ENCODE measurements around the gene MACC1. TPM values are rescaled to one million over a fixed set of nuclear protein-coding genes. Genes with fewer than 3 reads are reported as not detected.

The MACC1 gene
- total and polyA plus RNA-seq, 10 of the 15 experiments (the other 5 are each of a cell fraction or from before 2014, with no cell fraction given): 6.0 to 61.1 (median 12.7) TPM

DNA sequence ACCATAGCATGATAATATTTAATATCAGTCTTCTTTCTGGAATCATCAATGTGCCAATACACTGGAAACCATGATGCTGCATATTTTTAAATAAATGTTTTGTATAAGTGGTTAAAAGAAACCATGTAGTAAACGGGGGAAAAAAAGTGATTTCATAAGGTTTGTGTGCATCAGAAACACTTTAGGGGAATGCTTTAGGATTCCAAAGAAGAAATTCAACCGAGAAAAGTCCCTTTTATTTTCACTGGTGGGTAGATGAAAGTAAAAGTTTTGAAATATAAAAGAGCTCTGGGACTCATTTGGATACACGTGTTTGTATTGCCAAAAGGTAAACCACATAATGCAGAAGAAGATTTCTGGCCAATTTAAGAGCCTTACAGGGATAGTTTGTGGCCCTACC lies 11.9 kb upstream of the MACC1 start:
- no peak overlapping the region for H3K9ac ChIP-seq (ENCODE audit: control insufficient read depth, insufficient read depth, low read length)
- no peak overlapping the region for H3K27ac ChIP-seq (ENCODE audit: control insufficient read depth, insufficient read depth)
- no peak overlapping the region for H3K4me3 ChIP-seq
- BruUV-seq (replicated peaks): no TSS peak
- WGBS (ENCODE audit: insufficient coverage, insufficient replicate concordance, low lambda C conversion rate, missing lambda C conversion rate): 87% methylated on average over 3 of the region's 3 CpGs
- no peaks in the 10 kb centered on the region; the same call in 2 of the 3 replicates for H3K9me3 ChIP-seq (replicated peaks; ENCODE audit: control insufficient read depth, insufficient read depth, low read length)
- H3K36me3 ChIP-seq (ENCODE audit: control insufficient read depth in 2 of 2, insufficient read depth in 2 of 2, low read length in 1 of 2): no peaks in the 10 kb centered on the region
- SMC1A ChIA-PET (ENCODE audit: uncharacterized antibody, unreplicated experiment): interaction anchor here (16.4 kb wide), 1 partner anchor 10 kb away, joined by 474 read pairs; the partner anchor contains the start of gene MACC1
- no peaks in the 10 kb centered on the region for H3K79me2 ChIP-seq (ENCODE audit: control insufficient read depth, insufficient read depth, low read length)
- no peak overlapping the region for H2AFZ ChIP-seq (ENCODE audit: control insufficient read depth, low read depth, low read length)
- ATAC-seq (no peak), FAIRE-seq (no peak), DNase-seq (ENCODE audit: low read depth, low spot score) (no peak)
- CTCF ChIA-PET: no interaction called here
- RAD21 ChIA-PET (ENCODE audit: unreplicated experiment): interaction anchor here (0.9 kb wide), 1 partner anchor 9 kb away, joined by 3 read pairs; no protein-coding TSS in a partner anchor
- H4K20me1 ChIP-seq (ENCODE audit: control insufficient read depth, insufficient read depth): no peaks in the 10 kb centered on the region
- no peaks in the 10 kb centered on the region for H3K27me3 ChIP-seq (replicated peaks in 1 of 2; ENCODE audit: control insufficient read depth in 2 of 2, insufficient read depth in 2 of 2, low read length in 1 of 2)
- intact Hi-C loops (cut with micrococcal nuclease; ENCODE audit: unreplicated experiment): no loop called here
- no peak overlapping the region for H3K4me2 ChIP-seq (ENCODE audit: control insufficient read depth, insufficient read depth)
- H3K4me1 ChIP-seq (ENCODE audit: control insufficient read depth, insufficient read depth, low read length): peaks cover 9% of the 10 kb centered on the region
- in situ Hi-C loops (cut with MboI): loop anchor here (25.0 kb wide), 2 partner anchors 1133 to 1708 kb away; partner anchors contain the start of gene CDCA7L
- POLR2A ChIA-PET: no interaction called here
- TF ChIP-seq BRCA1 (IDR thresholded peaks at IDR 0.05; ENCODE audit: low read depth, low read length): no peak
- no peak for TF ChIP-seq ATF7 (IDR thresholded peaks at IDR 0.05; ENCODE audit: low read depth)
- no peak for TF ChIP-seq KDM1A (IDR thresholded peaks at IDR 0.05; ENCODE audit: borderline replicate concordance)
- TF ChIP-seq, protein P1, sequence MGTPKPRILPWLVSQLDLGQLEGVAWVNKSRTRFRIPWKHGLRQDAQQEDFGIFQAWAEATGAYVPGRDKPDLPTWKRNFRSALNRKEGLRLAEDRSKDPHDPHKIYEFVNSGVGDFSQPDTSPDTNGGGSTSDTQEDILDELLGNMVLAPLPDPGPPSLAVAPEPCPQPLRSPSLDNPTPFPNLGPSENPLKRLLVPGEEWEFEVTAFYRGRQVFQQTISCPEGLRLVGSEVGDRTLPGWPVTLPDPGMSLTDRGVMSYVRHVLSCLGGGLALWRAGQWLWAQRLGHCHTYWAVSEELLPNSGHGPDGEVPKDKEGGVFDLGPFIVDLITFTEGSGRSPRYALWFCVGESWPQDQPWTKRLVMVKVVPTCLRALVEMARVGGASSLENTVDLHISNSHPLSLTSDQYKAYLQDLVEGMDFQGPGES (IDR thresholded peaks at IDR 0.05): no peak
- TF ChIP-seq, protein P2, sequence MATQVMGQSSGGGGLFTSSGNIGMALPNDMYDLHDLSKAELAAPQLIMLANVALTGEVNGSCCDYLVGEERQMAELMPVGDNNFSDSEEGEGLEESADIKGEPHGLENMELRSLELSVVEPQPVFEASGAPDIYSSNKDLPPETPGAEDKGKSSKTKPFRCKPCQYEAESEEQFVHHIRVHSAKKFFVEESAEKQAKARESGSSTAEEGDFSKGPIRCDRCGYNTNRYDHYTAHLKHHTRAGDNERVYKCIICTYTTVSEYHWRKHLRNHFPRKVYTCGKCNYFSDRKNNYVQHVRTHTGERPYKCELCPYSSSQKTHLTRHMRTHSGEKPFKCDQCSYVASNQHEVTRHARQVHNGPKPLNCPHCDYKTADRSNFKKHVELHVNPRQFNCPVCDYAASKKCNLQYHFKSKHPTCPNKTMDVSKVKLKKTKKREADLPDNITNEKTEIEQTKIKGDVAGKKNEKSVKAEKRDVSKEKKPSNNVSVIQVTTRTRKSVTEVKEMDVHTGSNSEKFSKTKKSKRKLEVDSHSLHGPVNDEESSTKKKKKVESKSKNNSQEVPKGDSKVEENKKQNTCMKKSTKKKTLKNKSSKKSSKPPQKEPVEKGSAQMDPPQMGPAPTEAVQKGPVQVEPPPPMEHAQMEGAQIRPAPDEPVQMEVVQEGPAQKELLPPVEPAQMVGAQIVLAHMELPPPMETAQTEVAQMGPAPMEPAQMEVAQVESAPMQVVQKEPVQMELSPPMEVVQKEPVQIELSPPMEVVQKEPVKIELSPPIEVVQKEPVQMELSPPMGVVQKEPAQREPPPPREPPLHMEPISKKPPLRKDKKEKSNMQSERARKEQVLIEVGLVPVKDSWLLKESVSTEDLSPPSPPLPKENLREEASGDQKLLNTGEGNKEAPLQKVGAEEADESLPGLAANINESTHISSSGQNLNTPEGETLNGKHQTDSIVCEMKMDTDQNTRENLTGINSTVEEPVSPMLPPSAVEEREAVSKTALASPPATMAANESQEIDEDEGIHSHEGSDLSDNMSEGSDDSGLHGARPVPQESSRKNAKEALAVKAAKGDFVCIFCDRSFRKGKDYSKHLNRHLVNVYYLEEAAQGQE (IDR thresholded peaks at IDR 0.05; ENCODE audit: low read depth, low read length): no peak
- no peak for TF ChIP-seq POU2F2 (IDR thresholded peaks at IDR 0.05; ENCODE audit: borderline replicate concordance, low read depth, low read length)
- no peak for TF ChIP-seq NR2C1 (IDR thresholded peaks at IDR 0.05)
- TF ChIP-seq SMAD1 (IDR thresholded peaks at IDR 0.05; ENCODE audit: low read depth, partially characterized antibody): no peak
- no peak for TF ChIP-seq SREBF1 (IDR thresholded peaks at IDR 0.05; ENCODE audit: low read length)
- no peak for TF ChIP-seq RFX5 (IDR thresholded peaks at IDR 0.05; ENCODE audit: low read depth, low read length)
- TF ChIP-seq, protein P3, sequence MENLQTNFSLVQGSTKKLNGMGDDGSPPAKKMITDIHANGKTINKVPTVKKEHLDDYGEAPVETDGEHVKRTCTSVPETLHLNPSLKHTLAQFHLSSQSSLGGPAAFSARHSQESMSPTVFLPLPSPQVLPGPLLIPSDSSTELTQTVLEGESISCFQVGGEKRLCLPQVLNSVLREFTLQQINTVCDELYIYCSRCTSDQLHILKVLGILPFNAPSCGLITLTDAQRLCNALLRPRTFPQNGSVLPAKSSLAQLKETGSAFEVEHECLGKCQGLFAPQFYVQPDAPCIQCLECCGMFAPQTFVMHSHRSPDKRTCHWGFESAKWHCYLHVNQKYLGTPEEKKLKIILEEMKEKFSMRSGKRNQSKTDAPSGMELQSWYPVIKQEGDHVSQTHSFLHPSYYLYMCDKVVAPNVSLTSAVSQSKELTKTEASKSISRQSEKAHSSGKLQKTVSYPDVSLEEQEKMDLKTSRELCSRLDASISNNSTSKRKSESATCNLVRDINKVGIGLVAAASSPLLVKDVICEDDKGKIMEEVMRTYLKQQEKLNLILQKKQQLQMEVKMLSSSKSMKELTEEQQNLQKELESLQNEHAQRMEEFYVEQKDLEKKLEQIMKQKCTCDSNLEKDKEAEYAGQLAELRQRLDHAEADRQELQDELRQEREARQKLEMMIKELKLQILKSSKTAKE (IDR thresholded peaks at IDR 0.05; ENCODE audit: low read depth, poor library complexity, severe bottlenecking): no peak
- no peak for TF ChIP-seq NR2C2 (IDR thresholded peaks at IDR 0.05; ENCODE audit: borderline replicate concordance, control insufficient read depth, insufficient read length, low read depth)
- TF ChIP-seq, protein P4, sequence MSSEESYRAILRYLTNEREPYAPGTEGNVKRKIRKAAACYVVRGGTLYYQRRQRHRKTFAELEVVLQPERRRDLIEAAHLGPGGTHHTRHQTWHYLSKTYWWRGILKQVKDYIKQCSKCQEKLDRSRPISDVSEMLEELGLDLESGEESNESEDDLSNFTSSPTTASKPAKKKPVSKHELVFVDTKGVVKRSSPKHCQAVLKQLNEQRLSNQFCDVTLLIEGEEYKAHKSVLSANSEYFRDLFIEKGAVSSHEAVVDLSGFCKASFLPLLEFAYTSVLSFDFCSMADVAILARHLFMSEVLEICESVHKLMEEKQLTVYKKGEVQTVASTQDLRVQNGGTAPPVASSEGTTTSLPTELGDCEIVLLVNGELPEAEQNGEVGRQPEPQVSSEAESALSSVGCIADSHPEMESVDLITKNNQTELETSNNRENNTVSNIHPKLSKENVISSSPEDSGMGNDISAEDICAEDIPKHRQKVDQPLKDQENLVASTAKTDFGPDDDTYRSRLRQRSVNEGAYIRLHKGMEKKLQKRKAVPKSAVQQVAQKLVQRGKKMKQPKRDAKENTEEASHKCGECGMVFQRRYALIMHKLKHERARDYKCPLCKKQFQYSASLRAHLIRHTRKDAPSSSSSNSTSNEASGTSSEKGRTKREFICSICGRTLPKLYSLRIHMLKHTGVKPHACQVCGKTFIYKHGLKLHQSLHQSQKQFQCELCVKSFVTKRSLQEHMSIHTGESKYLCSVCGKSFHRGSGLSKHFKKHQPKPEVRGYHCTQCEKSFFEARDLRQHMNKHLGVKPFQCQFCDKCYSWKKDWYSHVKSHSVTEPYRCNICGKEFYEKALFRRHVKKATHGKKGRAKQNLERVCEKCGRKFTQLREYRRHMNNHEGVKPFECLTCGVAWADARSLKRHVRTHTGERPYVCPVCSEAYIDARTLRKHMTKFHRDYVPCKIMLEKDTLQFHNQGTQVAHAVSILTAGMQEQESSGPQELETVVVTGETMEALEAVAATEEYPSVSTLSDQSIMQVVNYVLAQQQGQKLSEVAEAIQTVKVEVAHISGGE (CRISPR knock-in tag; IDR thresholded peaks at IDR 0.05): no peak

All from GM12878 (cell line).